CD14-positive monocyte (primary cell): ENCODE data around the gene GABRG3. TPM values are rescaled to one million over a fixed set of nuclear protein-coding genes. Genes with fewer than 3 reads are reported as not detected.

Experiments used
- DNase-seq, 3 donors: peaks; one replicate each; pipeline ENCODE4 v3.0.0-alpha.2; 2011 to 2022
- H2AFZ ChIP-seq: 2 replicates; pipeline ENCODE4 v1.6.0; 2012; ENCODE audit warnings: mild to moderate bottlenecking, low read depth, low read length, inconsistent platforms; ENCODE audit not compliant: insufficient read depth, poor library complexity, severe bottlenecking
- H3K27ac ChIP-seq, 2 donors: 1 replicate in 1 of 2; 2 replicates in 1 of 2; pipeline ENCODE4 v1.5.1; 2012 to 2013; ENCODE audit warnings: low read length in 2 of 2, control low read depth in 1 of 2, inconsistent platforms in 1 of 2, low read depth in 1 of 2, mild to moderate bottlenecking in 1 of 2
- H3K27me3 ChIP-seq, 2 donors: one replicate each; pipeline versions ENCODE4 v1.6.0 to v1.6.1; 2011 to 2013; ENCODE audit warnings: low read length in 2 of 2; ENCODE audit not compliant: control insufficient read depth in 2 of 2, insufficient read depth in 2 of 2
- H3K36me3 ChIP-seq, 2 donors: replicated peaks in 1 of 2; 1 replicate in 1 of 2; 2 replicates in 1 of 2; pipeline versions ENCODE4 v1.5.1 to v1.6.1; 2012 to 2013; ENCODE audit warnings: low read length in 2 of 2, control low read depth in 1 of 2, inconsistent platforms in 1 of 2, mild to moderate bottlenecking in 1 of 2; ENCODE audit not compliant: insufficient read depth in 2 of 2, control insufficient read depth in 1 of 2
- H3K4me1 ChIP-seq, 2 donors: 1 replicate in 1 of 2; 2 replicates in 1 of 2; pipeline versions ENCODE4 v1.5.1 to v1.6.1; 2012 to 2013; ENCODE audit warnings: low read length in 2 of 2, control low read depth in 1 of 2, inconsistent platforms in 1 of 2, mild to moderate bottlenecking in 1 of 2, moderate library complexity in 1 of 2; ENCODE audit not compliant: insufficient read depth in 2 of 2, control insufficient read depth in 1 of 2
- H3K4me2 ChIP-seq: replicated peaks from 2 replicates; pipeline ENCODE3; 2012; ENCODE audit warnings: low read length, moderate library complexity, mild to moderate bottlenecking; ENCODE audit not compliant: poor library complexity, severe bottlenecking; ENCODE audit errors: extremely low read depth
- H3K4me3 ChIP-seq, 3 experiments: fragments of 200-600 bp in 1 of 3; sonication (generic) in 1 of 3; replicated peaks in 1 of 3; 1 replicate in 2 of 3; 2 replicates in 1 of 3; pipeline ENCODE4 v1.5.1; 2011 to 2013; ENCODE audit warnings: low read length in 3 of 3, mild to moderate bottlenecking in 3 of 3, control low read depth in 2 of 3, low read depth in 2 of 3, inconsistent platforms in 1 of 3, moderate library complexity in 1 of 3
- H3K79me2 ChIP-seq: 2 replicates; pipeline ENCODE4 v1.6.0; 2012; ENCODE audit warnings: mild to moderate bottlenecking, control low read depth, inconsistent platforms, low read length, moderate library complexity; ENCODE audit not compliant: insufficient read depth
- H3K9ac ChIP-seq: 2 replicates; pipeline ENCODE4 v1.6.0; 2017; ENCODE audit warnings: low read length, mild to moderate bottlenecking; ENCODE audit not compliant: insufficient read depth, poor library complexity, severe bottlenecking
- H3K9me3 ChIP-seq, 2 donors: replicated peaks in 1 of 2; 1 replicate in 1 of 2; 2 replicates in 1 of 2; pipeline versions ENCODE4 v1.5.1 to v1.6.1; 2012 to 2013; ENCODE audit warnings: low read length in 2 of 2, control low read depth in 1 of 2; ENCODE audit not compliant: control insufficient read depth in 1 of 2, insufficient read depth in 1 of 2
- H4K20me1 ChIP-seq: 2 replicates; pipeline ENCODE4 v1.6.0; 2012; ENCODE audit warnings: mild to moderate bottlenecking, low read length, control low read depth, moderate library complexity; ENCODE audit not compliant: insufficient read depth
- H3K27ac Mint-ChIP-seq, 7 donors: one replicate each; pipeline ENCODE4 v1.8.0; 2020; ENCODE audit warnings: mild to moderate bottlenecking in 7 of 7, mixed read lengths in 7 of 7, moderate library complexity in 6 of 7, inconsistent platforms in 2 of 7
- H3K27me3 Mint-ChIP-seq, 3 donors: one replicate each; pipeline ENCODE4 v1.8.0; 2021 to 2022; ENCODE audit warnings: low read depth in 3 of 3, mild to moderate bottlenecking in 3 of 3, mixed read lengths in 3 of 3, moderate library complexity in 3 of 3, inconsistent platforms in 1 of 3
- H3K36me3 Mint-ChIP-seq, 2 donors: one replicate each; pipeline ENCODE4 v1.8.0; 2020; ENCODE audit warnings: mixed read lengths in 2 of 2, inconsistent platforms in 1 of 2, mild to moderate bottlenecking in 1 of 2
- H3K4me1 Mint-ChIP-seq: one replicate; pipeline ENCODE4 v1.8.0; 2020; ENCODE audit warnings: mild to moderate bottlenecking, mixed read lengths
- H3K4me3 Mint-ChIP-seq, 2 donors: one replicate each; pipeline ENCODE4 v1.8.0; 2020; ENCODE audit warnings: mild to moderate bottlenecking in 2 of 2, mixed read lengths in 2 of 2, moderate library complexity in 1 of 2
- H3K9me3 Mint-ChIP-seq, 7 donors: one replicate each; pipeline ENCODE4 v1.8.0; 2020 to 2022; ENCODE audit warnings: mixed read lengths in 7 of 7, mild to moderate bottlenecking in 6 of 7, moderate library complexity in 6 of 7, inconsistent platforms in 2 of 7
- WGBS: methylation state at CpG from one replicate; pipeline ENCODE4 v1.1.5; 2013; ENCODE audit warnings: missing lambda C conversion rate; ENCODE audit not compliant: insufficient coverage; 5-methylcytosine and 5-hydroxymethylcytosine counted together
- intact Hi-C, 2 donors: fragments of 100-400 bp; cut with micrococcal nuclease; formaldehyde crosslinking; loops; one replicate each; pipeline versions ENCODE4 v1.15.0 to v1.15.1; 2023
- polyA plus RNA-seq, 3 donors: library from polyadenylated mRNA; depleted of rRNA in 1 of 3; unstranded in 2 of 3; stranded (reverse) in 1 of 3; fragments of 300-500 nt in 2 of 3; fragments of >200 nt in 1 of 3; fragmentation: Illumina TruSeq in 2 of 3; gene quantifications; 1 replicate in 2 of 3; 2 replicates in 1 of 3; pipeline ENCODE4 v1.2.3, GENCODE V29; 2012 to 2021
- TF ChIP-seq, protein P1 (sequence below): fragments of 200-600 bp; IDR thresholded peaks from one replicate; pipeline ENCODE4 v1.8.0; 2022; ENCODE audit warnings: antibody characterized with exemption, mild to moderate bottlenecking

The GABRG3 gene
- polyA plus RNA-seq, 3 donors: not detected

DNA sequence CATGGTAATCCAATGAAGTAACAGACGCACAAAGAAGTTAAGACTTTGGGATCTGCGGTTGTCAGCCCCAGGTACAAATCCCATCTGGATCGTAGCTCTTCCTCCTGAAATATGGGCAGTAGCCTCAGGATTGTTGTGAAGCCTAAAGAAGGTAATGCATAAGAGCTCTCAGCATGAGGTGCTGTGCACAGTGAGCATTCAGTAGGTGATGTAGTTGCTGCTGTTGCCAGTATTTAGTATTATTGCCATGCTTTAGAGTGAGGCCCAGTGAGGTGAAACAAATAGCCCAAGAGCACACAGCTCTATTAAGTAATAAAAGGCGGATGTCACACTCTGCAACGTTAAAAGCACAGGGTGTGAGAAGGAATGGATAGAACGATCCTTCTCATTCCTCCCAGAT is 225.7 kb downstream of the GABRG3 start:
- 81% methylated on average over 3 of the region's 6 CpGs for WGBS

DNA sequence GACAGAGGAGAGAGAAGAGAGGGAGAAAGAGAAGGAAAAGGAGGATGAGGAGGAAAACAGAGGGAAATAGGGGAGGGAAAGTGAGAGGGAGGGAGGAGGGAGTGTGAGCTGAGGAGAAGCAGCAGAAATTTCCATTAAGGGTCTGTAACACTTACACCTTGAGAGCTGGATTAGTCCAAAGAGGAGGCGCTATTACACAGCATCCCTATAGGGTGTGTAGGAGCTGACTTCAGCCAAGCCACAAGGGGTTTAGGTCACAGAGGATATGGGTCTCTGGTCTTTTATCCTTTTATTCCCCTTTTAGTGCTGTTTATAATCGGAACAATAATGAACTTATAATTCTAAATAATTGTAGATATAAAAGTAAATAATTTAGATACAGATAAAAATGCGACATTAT is 230.4 kb downstream of the GABRG3 start:
- Mint-ChIP-seq H3K36me3 (no peaks in the 10 kb centered on the region), H3K4me1 (no peaks in the 10 kb centered on the region), H3K27ac (no peak overlapping the region), H3K9me3 (peaks cover 2 to 18% (median 9%) of the 10 kb centered on the region in 7 donors), H3K27me3 (peaks cover 0 to 2% (median 0%) of the 10 kb centered on the region in 3 donors), H3K4me3 (no peak overlapping the region)
- H3K4me1 ChIP-seq: no peaks in the 10 kb centered on the region
- no peaks in the 10 kb centered on the region for H3K36me3 ChIP-seq
- no CpG with 5 or more reads among the region's 3 CpGs for WGBS
- DNase-seq: no peak
- no peak overlapping the region for H3K27ac ChIP-seq
- H3K9ac ChIP-seq: no peak overlapping the region
- peaks cover 8 to 24% of the 10 kb centered on the region in 2 donors for H3K9me3 ChIP-seq
- H3K4me3 ChIP-seq: no peak overlapping the region
- no peaks in the 10 kb centered on the region for H3K27me3 ChIP-seq
- no peak overlapping the region for H3K4me2 ChIP-seq
- TF ChIP-seq, protein P1, sequence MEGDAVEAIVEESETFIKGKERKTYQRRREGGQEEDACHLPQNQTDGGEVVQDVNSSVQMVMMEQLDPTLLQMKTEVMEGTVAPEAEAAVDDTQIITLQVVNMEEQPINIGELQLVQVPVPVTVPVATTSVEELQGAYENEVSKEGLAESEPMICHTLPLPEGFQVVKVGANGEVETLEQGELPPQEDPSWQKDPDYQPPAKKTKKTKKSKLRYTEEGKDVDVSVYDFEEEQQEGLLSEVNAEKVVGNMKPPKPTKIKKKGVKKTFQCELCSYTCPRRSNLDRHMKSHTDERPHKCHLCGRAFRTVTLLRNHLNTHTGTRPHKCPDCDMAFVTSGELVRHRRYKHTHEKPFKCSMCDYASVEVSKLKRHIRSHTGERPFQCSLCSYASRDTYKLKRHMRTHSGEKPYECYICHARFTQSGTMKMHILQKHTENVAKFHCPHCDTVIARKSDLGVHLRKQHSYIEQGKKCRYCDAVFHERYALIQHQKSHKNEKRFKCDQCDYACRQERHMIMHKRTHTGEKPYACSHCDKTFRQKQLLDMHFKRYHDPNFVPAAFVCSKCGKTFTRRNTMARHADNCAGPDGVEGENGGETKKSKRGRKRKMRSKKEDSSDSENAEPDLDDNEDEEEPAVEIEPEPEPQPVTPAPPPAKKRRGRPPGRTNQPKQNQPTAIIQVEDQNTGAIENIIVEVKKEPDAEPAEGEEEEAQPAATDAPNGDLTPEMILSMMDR: no peak
- no peaks in the 10 kb centered on the region for H4K20me1 ChIP-seq
- no peak overlapping the region for H2AFZ ChIP-seq
- intact Hi-C loops: no loop called here
- no peaks in the 10 kb centered on the region for H3K79me2 ChIP-seq

More for the DNA sequence above, 225.7 kb downstream of the GABRG3 start:
- H3K4me2 ChIP-seq: no peak overlapping the region
- H3K36me3 ChIP-seq: no peaks in the 10 kb centered on the region
- no peak overlapping the region for H3K27ac Mint-ChIP-seq
- peaks cover 6 to 30% (median 22%) of the 10 kb centered on the region in 7 donors for H3K9me3 Mint-ChIP-seq
- H3K36me3 Mint-ChIP-seq: no peaks in the 10 kb centered on the region
- peaks cover 0 to 2% (median 0%) of the 10 kb centered on the region in 3 donors for H3K27me3 Mint-ChIP-seq
- no peak overlapping the region for H3K4me3 Mint-ChIP-seq
- H4K20me1 ChIP-seq: no peaks in the 10 kb centered on the region
- intact Hi-C loops: no loop called here
- TF ChIP-seq, protein P1: no peak
- no peak overlapping the region for H3K4me3 ChIP-seq
- H3K27ac ChIP-seq: no peak overlapping the region
- DNase-seq: no peak
- no peaks in the 10 kb centered on the region for H3K4me1 Mint-ChIP-seq
- H3K9ac ChIP-seq: no peak overlapping the region
- no peaks in the 10 kb centered on the region for H3K27me3 ChIP-seq
- H3K9me3 ChIP-seq: peaks cover 22 to 32% of the 10 kb centered on the region in 2 donors
- H2AFZ ChIP-seq: no peak overlapping the region
- H3K79me2 ChIP-seq: no peaks in the 10 kb centered on the region
- H3K4me1 ChIP-seq: no peaks in the 10 kb centered on the region
